ENCODE results near the gene RPS17.
A peak's percentile ranks its signal among the peaks of the same experiment; 100 is the strongest.

RPS17 gene

DNA sequence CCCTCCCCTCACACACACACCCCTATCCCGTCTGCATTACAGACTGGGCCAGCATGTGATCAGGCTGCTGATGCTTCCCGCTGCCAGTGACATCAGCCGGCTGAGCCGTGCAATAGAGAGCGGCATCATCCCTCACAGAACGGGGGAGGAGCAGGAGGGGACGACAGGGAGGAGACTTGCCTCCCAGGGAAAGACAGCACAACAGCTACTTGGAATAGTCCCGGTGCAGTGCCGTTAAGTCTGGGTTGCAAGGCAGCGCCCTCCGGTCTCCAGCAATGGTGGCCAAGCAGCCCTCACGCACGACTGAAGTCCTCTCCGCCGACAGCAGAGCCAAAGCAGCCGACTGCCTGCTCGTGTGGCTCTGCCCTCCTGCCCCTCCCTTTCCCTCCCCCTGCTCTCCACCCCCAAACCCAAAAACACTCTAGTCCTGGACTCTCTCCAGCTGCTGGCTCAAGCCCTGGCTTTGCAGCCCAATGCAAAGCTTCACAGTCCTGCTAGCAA is 31.5 kb upstream of the RPS17 start:
- H3K4me3 ChIP-seq (ENCODE audit: low read depth, low read length), result peak overlapping the region; percentile 46
- peak; percentile 62 for DNase-seq (ENCODE audit: low read depth)
- TF ChIP-seq, protein P1, sequence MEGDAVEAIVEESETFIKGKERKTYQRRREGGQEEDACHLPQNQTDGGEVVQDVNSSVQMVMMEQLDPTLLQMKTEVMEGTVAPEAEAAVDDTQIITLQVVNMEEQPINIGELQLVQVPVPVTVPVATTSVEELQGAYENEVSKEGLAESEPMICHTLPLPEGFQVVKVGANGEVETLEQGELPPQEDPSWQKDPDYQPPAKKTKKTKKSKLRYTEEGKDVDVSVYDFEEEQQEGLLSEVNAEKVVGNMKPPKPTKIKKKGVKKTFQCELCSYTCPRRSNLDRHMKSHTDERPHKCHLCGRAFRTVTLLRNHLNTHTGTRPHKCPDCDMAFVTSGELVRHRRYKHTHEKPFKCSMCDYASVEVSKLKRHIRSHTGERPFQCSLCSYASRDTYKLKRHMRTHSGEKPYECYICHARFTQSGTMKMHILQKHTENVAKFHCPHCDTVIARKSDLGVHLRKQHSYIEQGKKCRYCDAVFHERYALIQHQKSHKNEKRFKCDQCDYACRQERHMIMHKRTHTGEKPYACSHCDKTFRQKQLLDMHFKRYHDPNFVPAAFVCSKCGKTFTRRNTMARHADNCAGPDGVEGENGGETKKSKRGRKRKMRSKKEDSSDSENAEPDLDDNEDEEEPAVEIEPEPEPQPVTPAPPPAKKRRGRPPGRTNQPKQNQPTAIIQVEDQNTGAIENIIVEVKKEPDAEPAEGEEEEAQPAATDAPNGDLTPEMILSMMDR (conservative IDR thresholded peaks at IDR 0.05; ENCODE audit: low read depth, low read length), result no peak

DNA sequence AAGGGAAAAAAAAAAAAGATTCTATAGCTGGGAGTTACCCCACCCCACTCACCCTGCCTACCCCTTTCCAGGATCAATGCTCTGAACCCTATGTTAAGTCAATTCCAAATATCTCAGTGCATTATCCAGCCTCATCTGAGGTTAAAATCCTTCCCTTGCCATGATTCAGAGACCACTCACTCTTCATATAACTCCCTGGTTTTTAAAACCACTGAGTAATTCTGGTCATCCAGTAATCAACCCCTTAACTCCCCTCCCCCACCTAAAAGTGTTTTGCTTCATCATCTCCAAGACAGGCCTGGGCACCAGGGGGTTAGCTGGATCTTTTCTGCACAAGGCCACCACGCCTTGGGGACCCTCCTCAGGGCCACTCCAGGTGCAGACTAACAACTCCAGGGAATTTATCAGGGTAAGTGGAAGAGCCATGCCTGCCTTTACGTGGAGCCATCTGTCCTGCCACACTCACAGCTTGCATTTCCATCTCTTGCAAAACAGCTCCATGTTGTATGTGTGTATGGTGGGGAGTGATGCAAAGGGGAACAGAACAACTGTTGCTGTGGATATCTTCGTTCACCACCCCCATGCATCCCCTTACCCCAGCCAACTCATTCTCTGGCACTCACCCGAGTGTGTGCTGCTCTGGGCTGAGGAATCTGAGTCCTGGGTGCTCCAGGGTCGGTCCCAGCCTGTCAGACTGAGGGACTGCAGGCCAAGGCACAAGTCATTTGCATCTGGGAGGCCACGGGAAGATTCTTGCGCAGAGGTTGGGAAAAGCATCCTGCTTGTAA is 30.7 kb upstream of the RPS17 start:
- no peak for DNase-seq (ENCODE audit: low read depth)
- no peak overlapping the region for H3K4me3 ChIP-seq (ENCODE audit: low read depth, low read length)
- TF ChIP-seq, protein P1 (conservative IDR thresholded peaks at IDR 0.05; ENCODE audit: low read depth, low read length), result no peak

DNA sequence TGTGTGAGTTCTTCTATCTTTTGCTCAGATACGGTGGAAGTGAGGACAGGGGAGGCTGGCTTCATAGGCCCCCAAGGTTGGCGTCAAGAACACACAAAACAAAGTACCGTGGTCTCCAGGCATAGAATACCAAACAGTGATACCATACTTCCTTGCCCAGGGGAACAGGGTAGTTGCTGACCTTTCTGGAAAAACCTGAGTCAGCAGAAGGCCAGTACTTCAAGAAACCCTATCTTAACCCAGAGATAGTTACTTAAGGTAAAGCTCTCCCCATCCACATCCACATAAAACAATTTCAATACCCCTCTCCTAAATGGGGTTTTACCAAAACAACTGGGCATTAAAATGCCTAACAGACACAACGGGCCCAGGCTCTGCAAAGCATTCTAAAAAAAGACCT is 29.6 kb upstream of the RPS17 start:
- TF ChIP-seq, protein P1 (conservative IDR thresholded peaks at IDR 0.05; ENCODE audit: low read depth, low read length), result no peak
- no peak overlapping the region for H3K4me3 ChIP-seq (ENCODE audit: low read depth, low read length)
- DNase-seq (ENCODE audit: low read depth), result no peak

DNA sequence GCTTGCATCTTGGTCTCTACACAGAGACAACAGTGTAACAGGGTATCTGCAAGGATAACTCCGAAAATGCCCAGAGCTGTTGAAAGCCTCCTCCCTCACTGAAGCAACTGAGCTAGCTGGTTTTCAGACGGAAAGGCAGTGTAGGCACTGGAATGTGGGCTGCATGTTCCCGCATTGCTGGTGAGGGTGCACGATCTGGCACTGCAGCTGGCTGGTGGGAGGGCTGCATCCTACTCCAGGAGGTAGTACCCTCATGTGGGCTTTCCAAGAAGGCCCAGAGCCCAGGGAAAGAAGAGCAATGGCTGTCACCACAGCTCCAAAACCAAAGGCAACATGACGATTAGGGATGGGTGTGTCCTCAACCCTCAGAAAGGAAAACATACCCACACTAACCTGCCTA is 28.7 kb upstream of the RPS17 start:
- TF ChIP-seq, protein P1 (conservative IDR thresholded peaks at IDR 0.05; ENCODE audit: low read depth, low read length), result no peak
- H3K4me3 ChIP-seq (ENCODE audit: low read depth, low read length), result no peak overlapping the region
- no peak for DNase-seq (ENCODE audit: low read depth)

DNA sequence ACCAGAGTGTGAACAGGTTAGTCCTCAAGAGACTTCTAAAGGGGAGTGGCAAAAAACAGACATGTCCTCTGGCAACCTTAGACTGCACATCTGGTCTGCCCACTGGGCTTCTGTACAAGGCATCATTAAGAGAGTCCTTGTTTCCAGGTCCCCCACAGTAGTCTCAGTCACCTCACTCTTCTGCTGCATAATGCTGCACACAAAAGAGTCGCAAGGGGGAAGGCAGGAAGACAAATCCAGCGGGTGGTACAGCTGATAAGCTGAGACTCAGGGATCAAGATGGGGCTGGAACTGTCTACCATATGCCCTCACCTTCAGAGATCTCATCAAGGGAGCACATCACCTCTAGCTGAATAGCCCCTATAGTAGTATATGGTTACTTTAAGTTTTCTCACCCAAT is 27.4 kb upstream of the RPS17 start:
- TF ChIP-seq, protein P1 (conservative IDR thresholded peaks at IDR 0.05; ENCODE audit: low read depth, low read length), result no peak
- no peak for DNase-seq (ENCODE audit: low read depth)
- no peak overlapping the region for H3K4me3 ChIP-seq (ENCODE audit: low read depth, low read length)

DNA sequence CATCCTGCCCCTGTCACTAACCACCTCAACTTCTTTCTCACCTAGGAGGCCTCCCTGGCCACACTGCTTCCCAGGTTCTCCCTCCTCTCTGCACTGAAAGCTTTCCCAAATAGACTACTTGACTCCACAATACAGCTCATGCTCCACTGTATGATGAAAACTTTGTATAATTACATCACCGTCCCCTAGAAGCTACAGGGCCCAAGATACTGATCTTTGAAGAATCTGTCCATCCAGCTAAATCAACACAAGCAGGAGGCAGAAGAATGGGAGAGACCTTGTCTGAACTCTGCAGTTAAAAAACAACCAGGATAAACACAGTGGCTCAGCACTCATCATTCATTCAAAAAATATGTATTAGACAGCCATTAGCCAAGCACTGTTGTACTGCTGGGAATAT is 26.4 kb upstream of the RPS17 start:
- DNase-seq (ENCODE audit: low read depth), result peak; percentile 22
- H3K4me3 ChIP-seq (ENCODE audit: low read depth, low read length), result no peak overlapping the region
- TF ChIP-seq, protein P1 (conservative IDR thresholded peaks at IDR 0.05; ENCODE audit: low read depth, low read length), result no peak

DNA sequence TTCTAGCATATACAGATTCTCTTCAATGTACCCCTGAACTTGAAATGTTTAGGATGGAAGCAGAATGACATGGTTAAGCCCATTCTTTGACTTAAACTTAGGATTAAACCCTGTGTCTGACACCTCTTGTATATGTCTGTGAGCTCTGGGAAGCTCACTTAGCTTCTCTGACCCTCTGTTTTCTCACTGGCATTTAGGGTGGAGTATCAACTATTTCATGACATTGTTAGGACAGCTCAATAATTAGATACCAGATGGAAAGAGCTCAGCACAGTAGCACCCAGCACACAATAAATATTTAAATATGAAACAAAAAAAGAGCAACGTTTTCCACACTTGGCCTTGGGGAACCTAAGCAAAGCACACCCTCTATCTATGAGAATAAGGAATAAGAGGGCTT is 18.2 kb upstream of the RPS17 start:
- DNase-seq (ENCODE audit: low read depth), result no peak
- H3K4me3 ChIP-seq (ENCODE audit: low read depth, low read length), result no peak overlapping the region
- TF ChIP-seq, protein P1 (conservative IDR thresholded peaks at IDR 0.05; ENCODE audit: low read depth, low read length), result no peak

All from choroid plexus epithelial cell (primary cell).